ENCODE data around the gene SPEF2.

DNA sequence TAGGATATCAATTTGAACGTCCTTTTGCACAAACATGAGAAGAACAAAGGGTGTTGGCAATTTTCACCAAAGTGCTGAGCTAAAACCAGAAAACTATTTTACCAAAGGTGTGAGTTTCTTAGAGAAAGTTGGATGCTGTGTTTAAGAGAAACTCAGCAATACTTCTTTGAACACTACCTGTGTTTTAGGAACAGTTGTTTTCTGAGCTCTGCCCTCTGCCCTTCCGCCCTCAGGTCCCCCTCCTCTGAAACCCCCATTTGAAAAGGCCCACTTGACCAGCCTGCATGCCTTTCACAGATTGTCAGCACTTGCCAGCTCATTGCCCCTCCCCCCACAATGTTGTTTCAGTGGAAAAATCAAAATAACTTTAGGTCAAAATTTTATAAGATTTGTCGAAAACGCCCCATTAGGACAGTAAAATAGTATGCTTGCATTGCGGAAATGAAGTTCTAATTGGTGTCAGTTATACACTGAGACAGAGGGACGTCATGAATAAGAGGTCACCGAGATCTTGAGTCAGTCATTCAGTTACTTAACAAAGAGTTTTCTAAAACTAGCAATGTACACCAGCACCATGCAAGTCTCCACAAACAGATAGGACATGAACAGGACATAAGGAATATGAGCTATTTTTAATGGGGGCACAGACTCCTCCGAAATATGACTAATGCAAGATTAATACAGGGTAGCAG is 177.2 kb downstream of the SPEF2 start:
- TF ChIP-seq POLR2A (IDR thresholded peaks at IDR 0.05; ENCODE audit: low read depth, low read length) = no peak
- no peak for TF ChIP-seq POLR2AphosphoS5 (IDR thresholded peaks at IDR 0.05; ENCODE audit: low read depth, low read length)
- TF ChIP-seq TAF1 (IDR thresholded peaks at IDR 0.05; ENCODE audit: borderline replicate concordance, low read depth, low read length) = no peak

Measured in GM12892 (cell line).